Neural cell (in vitro differentiated cells): Measurements from ENCODE around the gene RCL1.

Experiments used
- CTCF ChIP-seq: fragments of 450-650 bp; IDR thresholded peaks from 2 replicates; pipeline ENCODE4 v1.5.1; 2014; ENCODE audit warnings: antibody characterized with exemption, mild to moderate bottlenecking, moderate library complexity; ENCODE audit not compliant: poor library complexity, severe bottlenecking
- EP300 ChIP-seq: fragments of 450-650 bp; conservative IDR thresholded peaks from 2 replicates; pipeline ENCODE4 v1.6.1; 2014; ENCODE audit warnings: antibody characterized with exemption, mild to moderate bottlenecking, moderate library complexity; ENCODE audit not compliant: poor library complexity, severe bottlenecking
- EZH2 ChIP-seq: fragments of 200-600, 300-800 bp; shearing (Covaris generic), sonication (generic); IDR thresholded peaks from 2 replicates; pipeline ENCODE4 v1.6.1; 2014; ENCODE audit warnings: antibody characterized with exemption, low read length, borderline replicate concordance, mild to moderate bottlenecking; ENCODE audit not compliant: insufficient read depth, poor library complexity, severe bottlenecking

GRCh38 chr9:4750023-4750673 is 42.6 kb upstream of the RCL1 start:
- TF ChIP-seq EP300 (no peak), CTCF (peak; percentile 48), EZH2 (no peak)
